ENCODE data around the gene MYPOP. TPM values are rescaled to one million over a fixed set of nuclear protein-coding genes. Genes with fewer than 3 reads are reported as not detected.

Gene MYPOP
- total RNA-seq, 1 experiment from 2014 or later = 10.8 TPM

GRCh38 chr19:45924891-45925447, 22.6 kb upstream of the MYPOP start:
- H3K36me3 ChIP-seq (ENCODE audit: control insufficient read depth in 1 of 2, insufficient read depth in 2 of 2, low read length in 2 of 2) = no peaks in the 10 kb centered on the region
- no TSS peak for BruUV-seq (replicated peaks)
- no peak overlapping the region for H3K27ac ChIP-seq (ENCODE audit: low read depth, low read length)
- H4K20me1 ChIP-seq (ENCODE audit: insufficient read depth) = no peaks in the 10 kb centered on the region
- DNase-seq (ENCODE audit: low read depth, low spot score) = peak; percentile 39
- ChIA-PET POLR2A (interaction anchor here (0.6 to 0.7 kb wide), 2 partner anchors 155 to 692 kb away, joined by 3 read pairs; no protein-coding TSS in a partner anchor), CTCF (no interaction called here), RAD21 (ENCODE audit: low non-redundant PET in 1 of 2, low total read pairs in 2 of 2, uncharacterized antibody in 2 of 2, unreplicated experiment in 2 of 2) (interaction anchor here in 1 of 2 experiments (1.3 kb wide), 1 partner anchor 22 kb away, joined by 3 read pairs; the partner anchor contains the start of gene MYPOP)
- no peaks in the 10 kb centered on the region for H3K9me2 ChIP-seq (ENCODE audit: insufficient read depth)
- peak overlapping the region; percentile 24 for H2AFZ ChIP-seq (ENCODE audit: low read depth, low read length, poor library complexity, severe bottlenecking)
- no peaks in the 10 kb centered on the region for H3K9me3 ChIP-seq (ENCODE audit: control insufficient read depth in 1 of 2, insufficient read depth in 1 of 2, low read depth in 1 of 2, low read length in 2 of 2)
- peaks cover 12 to 29% of the 10 kb centered on the region in 2 experiments for H3K4me1 ChIP-seq (ENCODE audit: control insufficient read depth in 1 of 2, insufficient read depth in 2 of 2, low read length in 2 of 2)
- no peak overlapping the region for H3K4me3 ChIP-seq (replicated peaks in 1 of 2; ENCODE audit: low read depth in 1 of 2, low read length in 2 of 2)
- TF ChIP-seq ELF1 (IDR thresholded peaks at IDR 0.05; ENCODE audit: borderline replicate concordance, low read depth) (no peak), SP1 (IDR thresholded peaks at IDR 0.05; ENCODE audit: low read depth) (peak; percentile 10; the same call in 1 of the 2 replicates), CBX3 (IDR thresholded peaks at IDR 0.05; ENCODE audit: low read depth) (peak; percentile 57; the same call in 1 of the 2 replicates)
- no peaks in the 10 kb centered on the region for H3K79me2 ChIP-seq (ENCODE audit: insufficient read depth, low read length)
- ATAC-seq = peak; percentile 36
- no peaks in the 10 kb centered on the region for H3K27me3 ChIP-seq (ENCODE audit: insufficient read depth, low read length)
- H3K4me2 ChIP-seq (ENCODE audit: low read length) = peak overlapping the region; percentile 34
- intact Hi-C loops (cut with micrococcal nuclease) = no loop called here
- no peak overlapping the region for H3K9ac ChIP-seq (ENCODE audit: low read length)

- H3K9me3 ChIP-seq (ENCODE audit: control insufficient read depth in 1 of 2, insufficient read depth in 1 of 2, low read depth in 1 of 2, low read length in 2 of 2) = no peaks in the 10 kb centered on the region
- H3K9me2 ChIP-seq (ENCODE audit: insufficient read depth) = no peaks in the 10 kb centered on the region
- no peaks in the 10 kb centered on the region for H4K20me1 ChIP-seq (ENCODE audit: insufficient read depth)
- no TSS peak for BruUV-seq (replicated peaks)
- no peaks in the 10 kb centered on the region for H3K27me3 ChIP-seq (ENCODE audit: insufficient read depth, low read length)
- no peak overlapping the region for H3K4me3 ChIP-seq (replicated peaks in 1 of 2; ENCODE audit: low read depth in 1 of 2, low read length in 2 of 2)
- ChIA-PET POLR2A (no interaction called here), RAD21 (ENCODE audit: low non-redundant PET in 1 of 2, low total read pairs in 2 of 2, uncharacterized antibody in 2 of 2, unreplicated experiment in 2 of 2) (no interaction called here), CTCF (no interaction called here)
- H3K4me1 ChIP-seq (ENCODE audit: control insufficient read depth in 1 of 2, insufficient read depth in 2 of 2, low read length in 2 of 2) = peaks cover 12 to 19% of the 10 kb centered on the region in 2 experiments
- no peaks in the 10 kb centered on the region for H3K79me2 ChIP-seq (ENCODE audit: insufficient read depth, low read length)
- intact Hi-C loops (cut with micrococcal nuclease) = no loop called here
- TF ChIP-seq CTCF (IDR thresholded peaks at IDR 0.05 in 2 of 3, conservative IDR thresholded peaks at IDR 0.05 in 1 of 3; ENCODE audit: borderline replicate concordance in 1 of 3, insufficient read depth in 1 of 3, low read depth in 2 of 3, low read length in 2 of 3) (peak in 2 of 3 experiments; percentile 37 to 39; a peak in 4 of 6 replicates), EZH2phosphoT487 (IDR thresholded peaks at IDR 0.05; ENCODE audit: borderline replicate concordance) (no peak)
- DNase-seq (ENCODE audit: low read depth, low spot score) (peak; percentile 18), ATAC-seq (peak; percentile 86)
- no peak overlapping the region for H2AFZ ChIP-seq (ENCODE audit: low read depth, low read length, poor library complexity, severe bottlenecking)
- no peaks in the 10 kb centered on the region for H3K36me3 ChIP-seq (ENCODE audit: control insufficient read depth in 1 of 2, insufficient read depth in 2 of 2, low read length in 2 of 2)
- H3K4me2 ChIP-seq (ENCODE audit: low read length) = no peak overlapping the region
- no peak overlapping the region for H3K27ac ChIP-seq (ENCODE audit: low read depth, low read length)
- H3K9ac ChIP-seq (ENCODE audit: low read length) = no peak overlapping the region
Measured at GRCh38 chr19:45922281-45922680, 19.9 kb upstream of the MYPOP start.
